Measurements from ENCODE around the gene PRELID2. TPM values are rescaled to one million over a fixed set of nuclear protein-coding genes. Genes with fewer than 3 reads are reported as not detected.

Gene PRELID2
- total RNA-seq, 1 donor from 2014 or later: 21.4 TPM

DNA sequence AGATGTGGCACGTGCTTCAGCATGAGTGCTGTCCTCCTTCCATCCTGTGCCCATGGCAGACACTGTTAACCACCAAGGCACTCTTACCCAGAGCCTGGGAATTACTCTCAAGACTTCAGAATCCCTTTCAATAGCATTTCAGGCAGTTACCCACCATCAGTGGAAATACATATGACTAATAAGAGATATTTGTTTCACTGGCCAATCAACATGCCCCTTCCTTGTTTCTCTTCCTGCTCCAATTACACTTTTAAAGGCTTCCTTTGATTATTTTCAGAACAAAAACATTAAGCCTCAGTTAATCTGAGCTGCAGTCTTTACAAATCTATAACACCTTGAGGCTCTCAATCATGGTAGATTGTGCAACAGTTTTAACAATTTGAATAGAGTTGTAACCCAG lies 70.8 kb downstream of the PRELID2 start:
- no peak for DNase-seq (ENCODE audit: low spot score, unreplicated experiment)
- Mint-ChIP-seq H3K4me1 (ENCODE audit: low read depth) (peaks cover 18% of the 10 kb centered on the region), H3K9me3 (ENCODE audit: low read depth) (peaks cover 7% of the 10 kb centered on the region), H3K27me3 (no peaks in the 10 kb centered on the region), H3K27ac (no peak overlapping the region), H3K36me3 (ENCODE audit: insufficient read depth) (peaks cover 9% of the 10 kb centered on the region), H3K4me3 (ENCODE audit: low read depth) (no peak overlapping the region)
- TF ChIP-seq CTCF (IDR thresholded peaks at IDR 0.05; ENCODE audit: unreplicated experiment): no peak

DNA sequence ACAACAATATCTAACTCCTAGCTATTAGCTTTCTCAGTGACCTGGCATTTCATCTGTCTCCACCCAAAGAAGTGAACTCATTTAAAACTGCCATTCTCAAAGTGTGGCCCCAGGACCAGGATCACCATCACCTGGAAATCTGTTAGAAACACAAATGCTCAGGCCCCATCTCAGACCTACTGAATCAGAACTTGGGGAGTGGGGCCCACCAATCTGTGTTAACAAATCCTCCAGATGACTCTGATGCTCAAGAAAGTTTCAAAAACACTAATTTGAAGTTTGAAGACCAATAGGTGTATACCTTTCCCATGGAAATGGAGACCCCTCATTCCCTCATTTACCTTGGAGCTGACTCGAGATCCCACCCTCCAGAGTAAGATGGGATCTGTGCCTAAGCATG lies 72.3 kb downstream of the PRELID2 start:
- peaks cover 4% of the 10 kb centered on the region for H3K9me3 Mint-ChIP-seq (ENCODE audit: low read depth)
- no peak for TF ChIP-seq CTCF (IDR thresholded peaks at IDR 0.05; ENCODE audit: unreplicated experiment)
- H3K4me1 Mint-ChIP-seq (ENCODE audit: low read depth): peaks cover 8% of the 10 kb centered on the region
- peaks cover 7% of the 10 kb centered on the region for H3K36me3 Mint-ChIP-seq (ENCODE audit: insufficient read depth)
- H3K4me3 Mint-ChIP-seq (ENCODE audit: low read depth): no peak overlapping the region
- no peak overlapping the region for H3K27ac Mint-ChIP-seq
- H3K27me3 Mint-ChIP-seq: no peaks in the 10 kb centered on the region
- no peak for DNase-seq (ENCODE audit: low spot score, unreplicated experiment)

GRCh38 chr5:145761254-145761653 lies 73.9 kb downstream of the PRELID2 start:
- no peak overlapping the region for H3K4me3 Mint-ChIP-seq (ENCODE audit: low read depth)
- TF ChIP-seq CTCF (IDR thresholded peaks at IDR 0.05; ENCODE audit: unreplicated experiment): no peak
- H3K27me3 Mint-ChIP-seq: no peaks in the 10 kb centered on the region

GRCh38 chr5:145760660-145761059 lies 74.5 kb downstream of the PRELID2 start:
- Mint-ChIP-seq H3K4me1 (ENCODE audit: low read depth) (peaks cover 8% of the 10 kb centered on the region), H3K27me3 (no peaks in the 10 kb centered on the region), H3K27ac (no peak overlapping the region), H3K9me3 (ENCODE audit: low read depth) (no peaks in the 10 kb centered on the region), H3K36me3 (ENCODE audit: insufficient read depth) (peaks cover 1% of the 10 kb centered on the region), H3K4me3 (ENCODE audit: low read depth) (no peak overlapping the region)
- DNase-seq (ENCODE audit: low spot score, unreplicated experiment): no peak
- TF ChIP-seq CTCF (IDR thresholded peaks at IDR 0.05; ENCODE audit: unreplicated experiment): no peak

More at GRCh38 chr5:145761254-145761653, 73.9 kb downstream of the PRELID2 start:
- Mint-ChIP-seq H3K4me1 (ENCODE audit: low read depth) (peaks cover 8% of the 10 kb centered on the region), H3K36me3 (ENCODE audit: insufficient read depth) (peaks cover 2% of the 10 kb centered on the region), H3K27ac (no peak overlapping the region), H3K9me3 (ENCODE audit: low read depth) (no peaks in the 10 kb centered on the region)
- no peak for DNase-seq (ENCODE audit: low spot score, unreplicated experiment)

- Mint-ChIP-seq H3K27me3 (no peaks in the 10 kb centered on the region), H3K4me1 (ENCODE audit: low read depth) (no peaks in the 10 kb centered on the region), H3K9me3 (ENCODE audit: low read depth) (peaks cover 16% of the 10 kb centered on the region), H3K36me3 (ENCODE audit: insufficient read depth) (peaks cover 13% of the 10 kb centered on the region), H3K4me3 (ENCODE audit: low read depth) (no peak overlapping the region), H3K27ac (no peak overlapping the region)
- no peak for DNase-seq (ENCODE audit: low spot score, unreplicated experiment)
- no peak for TF ChIP-seq CTCF (IDR thresholded peaks at IDR 0.05; ENCODE audit: unreplicated experiment)
Observed at GRCh38 chr5:145752947-145753346, 82.2 kb downstream of the PRELID2 start.
